Memory B cell (primary cell): ENCODE data around the gene UQCRQ.

ENCODE experiments used
- ATAC-seq: fragments of 150-1000 bp; cut with Tn5 transposase; 2 replicates; pipeline ENCODE4 v1.10.0; 2021; ENCODE audit warnings: low read depth, mild to moderate bottlenecking, moderate library complexity
- DNase-seq, 2 donors: peaks; one replicate each; pipeline ENCODE4 v3.0.0; 2022; ENCODE audit warnings: low spot score in 2 of 2
- H3K27ac Mint-ChIP-seq: one replicate; pipeline ENCODE4 v1.8.0; 2022; ENCODE audit warnings: mild to moderate bottlenecking, moderate library complexity, mixed read lengths
- H3K27me3 Mint-ChIP-seq: one replicate; pipeline ENCODE4 v1.8.0; 2022; ENCODE audit warnings: mixed read lengths
- H3K36me3 Mint-ChIP-seq: one replicate; pipeline ENCODE4 v1.8.0; 2022; ENCODE audit warnings: mild to moderate bottlenecking, mixed read lengths
- H3K4me1 Mint-ChIP-seq: one replicate; pipeline ENCODE4 v1.8.0; 2022; ENCODE audit warnings: mixed read lengths
- H3K4me3 Mint-ChIP-seq: one replicate; pipeline ENCODE4 v1.8.0; 2022; ENCODE audit warnings: mild to moderate bottlenecking, moderate library complexity, mixed read lengths
- H3K9me3 Mint-ChIP-seq: one replicate; pipeline ENCODE4 v1.8.0; 2022; ENCODE audit warnings: mixed read lengths

UQCRQ gene

DNA sequence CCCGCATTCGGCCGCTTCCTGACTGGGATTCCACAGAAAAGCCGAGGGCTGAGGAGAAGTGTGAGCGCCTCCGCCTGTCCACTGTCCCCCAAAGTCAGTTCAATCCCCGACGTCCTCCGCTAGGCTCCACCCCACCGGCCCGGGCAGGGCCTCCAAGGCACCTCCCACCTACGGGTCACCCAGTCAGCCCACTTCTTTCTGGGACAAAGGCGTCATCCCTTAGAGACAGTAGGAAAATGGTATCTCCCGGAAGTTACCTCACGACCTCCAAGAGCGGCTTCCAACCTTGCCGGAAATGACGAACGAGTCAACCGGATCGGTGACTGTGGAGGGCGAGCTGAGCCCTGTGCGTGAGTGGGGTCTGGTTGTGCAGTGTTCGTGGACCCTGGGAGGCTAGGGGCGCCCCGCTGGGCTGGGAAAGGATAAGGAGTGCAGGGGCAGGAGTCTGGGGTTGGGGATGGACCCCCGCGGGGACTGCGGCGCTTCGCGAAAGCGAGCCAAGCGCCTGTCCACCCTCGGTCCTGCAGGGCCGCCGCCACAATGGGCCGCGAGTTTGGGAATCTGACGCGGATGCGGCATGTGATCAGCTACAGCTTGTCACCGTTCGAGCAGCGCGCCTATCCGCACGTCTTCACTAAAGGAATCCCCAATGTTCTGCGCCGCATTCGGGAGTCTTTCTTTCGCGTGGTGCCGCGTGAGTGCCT is at the start of gene UQCRQ, which contains the start of gene GDF9:
Gene UQCRQ, plus strand, starts transcription at position 301 of the 704 bp plus-strand sequence. Its CDS starts 240 bp downstream, at position 541.
Gene GDF9, minus strand, starts transcription at position 128 of the 704 bp plus-strand sequence. CDS start 1,936 bp downstream, outside the sequence.
- Mint-ChIP-seq H3K27ac (peak within 1 kb of the TSS; percentile 95), H3K4me1 (peaks cover 18% of the 10 kb centered on the region), H3K9me3 (no peaks in the 10 kb centered on the region), H3K36me3 (peaks cover 1% of the 10 kb centered on the region), H3K27me3 (no peaks in the 10 kb centered on the region), H3K4me3 (peak within 1 kb of the TSS; percentile 93)
- peak; percentile 77 to 90 for DNase-seq
- peak; percentile 96 for ATAC-seq

DNA sequence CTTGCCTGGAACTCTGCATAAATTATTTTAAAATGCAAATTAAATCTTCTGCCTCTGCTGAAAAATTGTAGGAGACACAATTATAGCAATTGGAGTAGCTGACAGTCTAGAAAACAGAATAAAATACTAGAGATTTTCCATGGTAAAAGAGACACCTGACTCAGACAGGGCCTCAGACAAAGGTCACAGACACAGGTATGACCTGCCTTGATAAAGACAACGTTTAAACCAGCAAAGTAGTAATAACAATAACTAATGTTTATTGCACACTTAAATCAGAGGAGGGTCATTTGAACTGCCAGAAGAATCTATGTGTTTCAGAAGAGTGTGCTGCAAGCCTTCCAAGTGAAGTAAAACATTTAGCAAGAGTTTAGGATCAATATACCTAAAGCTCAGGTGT is 49.4 kb upstream of the UQCRQ start:
- Mint-ChIP-seq H3K9me3 (no peaks in the 10 kb centered on the region), H3K27ac (no peak overlapping the region), H3K27me3 (peaks cover 5% of the 10 kb centered on the region), H3K36me3 (no peaks in the 10 kb centered on the region), H3K4me1 (peaks cover 16% of the 10 kb centered on the region), H3K4me3 (no peak overlapping the region)
- no peak for ATAC-seq
- no peak for DNase-seq

DNA sequence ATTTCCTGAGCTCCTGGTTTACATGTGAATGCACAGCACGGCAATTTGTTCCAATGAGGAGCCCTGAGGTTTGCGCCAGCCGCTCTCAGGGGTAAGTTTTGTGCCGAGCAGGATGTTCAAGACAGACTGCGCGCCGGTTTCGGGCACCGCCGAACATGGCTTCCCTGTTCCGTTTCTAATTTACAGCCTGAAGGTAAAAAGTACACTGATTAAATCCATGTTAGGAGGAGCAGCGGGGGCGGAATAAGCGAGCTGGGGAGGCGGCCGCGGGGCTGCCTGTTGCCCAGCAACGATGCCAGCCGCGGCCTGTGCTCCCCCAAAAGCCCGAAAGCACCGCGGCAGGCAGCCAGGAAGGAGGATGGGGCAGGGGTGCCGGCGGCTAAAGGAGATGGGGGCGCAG is 47.0 kb upstream of the UQCRQ start:
- Mint-ChIP-seq H3K4me3 (peak overlapping the region; percentile 73), H3K27me3 (peaks cover 5% of the 10 kb centered on the region), H3K9me3 (no peaks in the 10 kb centered on the region), H3K27ac (no peak overlapping the region), H3K4me1 (peaks cover 15% of the 10 kb centered on the region), H3K36me3 (no peaks in the 10 kb centered on the region)
- peak; percentile 12 for ATAC-seq
- no peak for DNase-seq

DNA sequence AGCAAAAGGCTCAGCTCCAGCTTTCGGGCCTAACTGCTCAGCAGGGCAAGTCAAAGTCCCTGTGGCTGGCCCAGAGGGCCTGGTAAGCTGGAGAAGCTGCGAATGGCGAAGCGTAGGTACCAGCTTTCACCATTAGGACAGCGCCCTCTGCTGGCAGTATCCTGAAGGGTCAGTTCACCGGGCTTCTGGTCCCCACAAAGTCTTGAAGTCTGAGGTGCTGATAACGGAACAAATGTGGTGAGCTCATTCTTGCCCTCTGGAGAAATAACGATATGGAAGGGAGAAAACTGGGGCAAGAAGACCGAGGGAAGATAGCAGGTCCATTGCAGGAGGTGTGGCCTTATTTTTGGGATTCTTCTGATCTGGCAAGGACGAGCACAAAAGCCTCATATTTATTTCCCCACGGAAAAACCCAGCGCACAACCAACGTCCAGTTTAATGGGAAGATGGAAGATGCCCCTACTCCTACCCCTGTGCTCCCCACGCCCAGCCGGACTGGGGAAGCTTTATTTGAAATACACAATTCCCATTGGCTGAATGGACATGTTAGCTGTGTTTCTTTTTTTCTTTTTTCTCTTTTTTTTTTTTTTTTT is 46.2 kb upstream of the UQCRQ start:
- Mint-ChIP-seq H3K4me1 (peaks cover 15% of the 10 kb centered on the region), H3K27ac (no peak overlapping the region), H3K4me3 (peak overlapping the region; percentile 55), H3K36me3 (no peaks in the 10 kb centered on the region), H3K9me3 (no peaks in the 10 kb centered on the region), H3K27me3 (peaks cover 5% of the 10 kb centered on the region)
- ATAC-seq (peak; percentile 93), DNase-seq (peak; percentile 87 to 92)

DNA sequence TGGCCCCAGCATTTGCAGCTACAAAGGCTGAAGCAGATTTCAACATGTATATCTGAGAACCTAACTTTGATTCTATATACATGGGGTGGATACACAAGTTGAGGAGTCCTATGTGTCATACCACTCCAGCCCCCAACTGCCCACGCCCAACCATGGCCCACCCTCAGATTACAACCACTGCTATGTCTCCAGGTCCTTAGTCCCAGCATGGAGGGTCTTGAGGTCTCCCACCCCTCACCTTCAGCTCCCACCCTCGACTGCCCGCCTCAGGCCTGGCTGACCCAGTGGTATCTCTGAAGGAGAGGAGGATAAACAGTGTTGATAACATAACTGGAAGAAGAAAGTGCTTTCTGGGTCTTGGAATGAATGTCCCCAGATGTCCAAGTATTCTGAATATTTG is 45.1 kb upstream of the UQCRQ start:
- Mint-ChIP-seq H3K27me3 (peaks cover 8% of the 10 kb centered on the region), H3K9me3 (no peaks in the 10 kb centered on the region), H3K4me3 (no peak overlapping the region), H3K36me3 (no peaks in the 10 kb centered on the region), H3K27ac (no peak overlapping the region), H3K4me1 (peaks cover 15% of the 10 kb centered on the region)
- no peak for ATAC-seq
- no peak for DNase-seq

DNA sequence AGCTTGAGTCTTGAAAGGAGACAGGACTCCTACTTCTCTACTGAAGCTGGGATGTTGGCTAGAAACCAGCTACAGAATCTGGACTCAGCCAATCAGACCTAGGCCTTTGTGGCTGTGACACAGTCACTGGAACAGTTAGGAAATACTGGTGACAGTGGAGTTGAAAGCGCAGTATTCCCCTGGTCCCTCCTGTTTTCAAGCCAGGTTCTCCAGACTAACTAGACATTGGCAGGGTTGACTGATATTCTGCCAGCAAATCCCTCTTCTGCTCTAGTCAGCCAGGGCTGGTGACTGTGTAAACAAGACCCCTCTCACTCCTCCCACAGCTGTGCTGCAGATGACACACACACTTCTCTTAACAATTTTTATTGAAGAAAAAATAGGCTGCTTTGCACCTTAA is 44.7 kb upstream of the UQCRQ start:
- no peak overlapping the region for H3K27ac Mint-ChIP-seq
- peaks cover 10% of the 10 kb centered on the region for H3K27me3 Mint-ChIP-seq
- H3K9me3 Mint-ChIP-seq = no peaks in the 10 kb centered on the region
- DNase-seq = no peak
- ATAC-seq = no peak
- peaks cover 15% of the 10 kb centered on the region for H3K4me1 Mint-ChIP-seq
- no peaks in the 10 kb centered on the region for H3K36me3 Mint-ChIP-seq
- no peak overlapping the region for H3K4me3 Mint-ChIP-seq

DNA sequence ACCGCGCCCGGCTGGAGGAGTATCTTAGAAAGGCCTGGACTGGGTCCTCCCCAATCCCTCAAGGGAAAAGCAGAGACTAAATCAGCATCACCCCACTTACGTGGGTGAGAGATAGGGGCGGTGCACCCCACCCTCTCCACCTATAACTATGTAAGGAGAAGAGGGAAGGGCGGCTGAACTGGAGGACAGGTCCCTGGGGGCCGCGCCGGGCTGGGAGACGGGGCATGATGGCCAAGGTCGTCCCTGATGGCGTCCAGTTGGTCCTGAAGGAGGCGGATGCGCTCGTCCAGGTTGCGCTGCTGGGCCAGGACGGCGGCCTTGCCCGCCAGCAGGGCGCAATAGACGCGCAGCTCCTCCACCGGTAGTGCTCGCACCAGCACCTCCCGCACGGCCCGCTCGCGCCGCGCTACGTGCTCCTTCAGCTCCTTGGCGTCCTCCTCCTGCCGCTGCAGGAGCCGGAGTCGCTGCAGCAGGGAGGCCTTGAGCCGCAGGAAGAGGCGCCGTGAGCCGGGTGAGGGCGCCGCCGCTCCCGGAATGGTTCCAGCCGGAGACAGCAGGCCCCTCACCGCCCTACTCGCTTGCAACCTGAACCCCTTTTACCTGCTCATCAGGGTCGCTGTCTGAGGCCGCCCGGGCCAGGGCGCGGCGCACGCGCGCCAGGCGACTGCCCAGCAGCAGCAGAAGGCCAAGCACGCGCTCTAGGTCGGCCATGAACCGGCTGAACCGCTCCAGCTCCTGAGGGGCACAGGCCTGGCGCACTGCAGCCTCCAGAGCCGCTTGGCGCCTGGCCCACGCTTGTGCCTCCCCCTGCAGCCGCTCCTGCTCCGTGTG is 43.6 kb upstream of the UQCRQ start:
- Mint-ChIP-seq H3K36me3 (no peaks in the 10 kb centered on the region), H3K27me3 (peaks cover 17% of the 10 kb centered on the region), H3K27ac (no peak overlapping the region), H3K4me1 (peaks cover 15% of the 10 kb centered on the region), H3K9me3 (no peaks in the 10 kb centered on the region), H3K4me3 (no peak overlapping the region)
- DNase-seq (no peak), ATAC-seq (no peak)

DNA sequence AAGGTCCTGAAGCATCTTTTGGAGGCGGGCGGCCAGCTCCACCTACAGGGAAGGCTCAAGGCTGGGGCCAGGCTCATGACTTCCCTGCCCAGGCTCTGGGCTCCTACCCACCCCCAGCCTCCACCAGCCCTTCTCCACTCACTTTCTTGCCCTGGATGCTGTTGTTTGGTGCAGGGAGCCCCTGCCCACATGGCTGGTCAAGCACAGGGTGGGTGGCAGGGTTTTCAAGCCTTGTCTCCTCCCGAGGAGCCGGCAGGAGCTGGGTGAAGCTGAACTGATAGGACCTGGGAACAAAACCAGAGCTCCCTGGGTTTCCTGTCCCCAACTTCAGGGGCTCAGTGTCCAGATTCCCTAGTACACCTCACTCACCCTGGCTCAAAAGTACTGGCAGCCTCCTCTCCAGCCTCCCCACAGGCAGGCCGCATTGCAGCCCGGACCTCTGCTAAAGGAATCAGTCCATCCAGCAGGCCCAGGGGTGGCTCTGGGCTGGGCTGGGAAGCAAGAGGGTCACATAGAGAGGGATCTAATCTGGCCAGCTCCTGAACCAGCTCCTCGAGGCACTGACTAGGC is 42.9 kb upstream of the UQCRQ start:
- Mint-ChIP-seq H3K4me1 (peaks cover 15% of the 10 kb centered on the region), H3K9me3 (no peaks in the 10 kb centered on the region), H3K4me3 (no peak overlapping the region), H3K27ac (no peak overlapping the region), H3K27me3 (peaks cover 17% of the 10 kb centered on the region), H3K36me3 (no peaks in the 10 kb centered on the region)
- ATAC-seq = no peak
- DNase-seq = no peak

DNA sequence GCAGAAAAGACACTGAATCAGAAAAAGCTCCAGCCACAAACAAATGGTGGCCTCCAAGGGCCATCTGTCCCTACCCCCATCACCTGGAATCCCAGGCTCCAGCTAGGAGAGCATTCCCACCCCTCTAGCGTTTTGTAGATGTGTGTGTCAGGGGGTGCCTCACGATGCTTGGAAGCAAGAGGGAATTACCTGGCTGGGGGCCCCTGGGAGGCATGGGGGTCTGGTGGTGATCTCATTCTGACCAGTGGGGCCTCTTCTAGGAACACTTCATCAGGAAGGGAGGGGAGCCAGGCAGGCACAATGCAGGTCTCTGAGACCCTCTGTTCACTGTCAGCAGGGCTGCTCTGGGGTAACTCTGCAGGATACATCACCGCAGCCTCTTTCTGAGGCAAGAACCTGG is 42.0 kb upstream of the UQCRQ start:
- H3K9me3 Mint-ChIP-seq = no peaks in the 10 kb centered on the region
- peak overlapping the region; percentile 41 for H3K4me3 Mint-ChIP-seq
- H3K27me3 Mint-ChIP-seq = peaks cover 17% of the 10 kb centered on the region

DNA sequence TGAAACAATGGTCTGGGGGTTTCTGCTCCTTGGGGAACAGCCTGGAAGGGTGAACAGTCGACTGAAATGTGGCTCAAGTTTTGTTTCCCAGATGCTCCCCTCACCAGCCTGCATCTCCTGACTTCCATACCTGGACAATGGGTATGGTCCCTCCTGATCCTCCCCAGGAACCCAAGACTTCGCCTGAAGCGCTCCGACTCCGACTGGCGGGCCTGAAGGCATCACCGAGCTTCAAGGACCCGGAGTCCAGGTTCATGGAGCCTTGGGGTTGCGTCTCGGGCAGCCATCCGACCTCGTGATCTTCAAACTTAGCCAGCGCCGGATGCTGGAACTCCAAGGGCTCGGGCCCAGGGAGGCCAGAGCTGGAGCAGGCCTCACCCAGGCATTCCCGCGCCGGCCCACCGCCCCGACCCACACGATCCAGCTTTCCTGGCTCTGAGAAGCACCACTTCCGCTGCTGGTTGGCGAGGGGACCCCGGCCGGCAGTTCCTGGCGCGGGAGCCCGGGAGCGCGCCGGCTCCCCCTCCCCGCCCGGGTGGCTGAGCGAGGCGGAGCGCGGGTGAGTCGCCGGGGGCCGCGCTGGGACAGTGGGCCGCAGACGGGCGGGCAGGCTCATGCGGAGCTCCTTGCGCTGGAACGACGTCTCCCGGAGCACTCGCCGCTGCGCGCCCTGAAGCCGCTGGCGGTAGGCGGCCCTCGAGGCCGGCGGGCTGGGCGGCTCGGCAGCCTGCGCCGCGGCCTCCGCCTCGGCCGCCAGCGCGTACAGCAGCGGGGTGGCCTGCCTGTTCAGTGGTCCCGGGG is 41.2 kb upstream of the UQCRQ start:
- Mint-ChIP-seq H3K27ac (no peak overlapping the region), H3K27me3 (peaks cover 15% of the 10 kb centered on the region), H3K4me3 (peak overlapping the region; percentile 41), H3K36me3 (no peaks in the 10 kb centered on the region), H3K9me3 (no peaks in the 10 kb centered on the region), H3K4me1 (peaks cover 14% of the 10 kb centered on the region)
- DNase-seq = no peak
- ATAC-seq = no peak

More for the DNA sequence above, 42.0 kb upstream of the UQCRQ start:
- no peak for DNase-seq
- Mint-ChIP-seq H3K36me3 (no peaks in the 10 kb centered on the region), H3K27ac (no peak overlapping the region), H3K4me1 (peaks cover 15% of the 10 kb centered on the region)
- no peak for ATAC-seq

DNA sequence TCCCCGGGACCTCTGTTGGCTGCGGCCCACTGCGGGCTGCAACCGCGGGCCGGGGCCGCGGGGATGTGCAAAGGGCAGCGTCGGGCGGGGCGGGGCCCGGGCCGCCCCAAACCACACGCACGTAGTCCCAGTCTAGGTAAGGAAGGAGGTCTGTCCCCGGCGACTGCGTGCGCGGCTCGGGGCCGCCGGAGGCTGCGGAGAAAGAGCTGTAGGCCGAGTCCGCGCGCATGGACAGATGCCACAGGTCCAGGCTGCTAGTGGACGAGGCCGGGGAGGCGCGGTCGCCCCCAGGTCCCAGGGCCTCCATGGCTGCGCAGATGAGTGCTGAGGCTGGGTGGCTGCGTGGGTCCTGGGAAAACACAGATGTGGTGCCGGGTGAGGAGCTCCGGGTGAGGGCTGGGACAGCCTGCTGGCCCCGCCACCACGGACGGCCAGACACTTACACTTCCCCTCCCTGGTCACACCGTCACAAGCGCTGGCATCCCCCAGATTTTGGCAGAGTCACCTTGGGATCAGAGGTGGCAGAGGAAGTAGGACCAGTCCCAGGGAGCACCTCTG is 40.5 kb upstream of the UQCRQ start:
- Mint-ChIP-seq H3K27me3 (peaks cover 15% of the 10 kb centered on the region), H3K4me1 (peaks cover 13% of the 10 kb centered on the region), H3K4me3 (no peak overlapping the region), H3K36me3 (no peaks in the 10 kb centered on the region), H3K27ac (no peak overlapping the region), H3K9me3 (no peaks in the 10 kb centered on the region)
- DNase-seq (no peak), ATAC-seq (no peak)

DNA sequence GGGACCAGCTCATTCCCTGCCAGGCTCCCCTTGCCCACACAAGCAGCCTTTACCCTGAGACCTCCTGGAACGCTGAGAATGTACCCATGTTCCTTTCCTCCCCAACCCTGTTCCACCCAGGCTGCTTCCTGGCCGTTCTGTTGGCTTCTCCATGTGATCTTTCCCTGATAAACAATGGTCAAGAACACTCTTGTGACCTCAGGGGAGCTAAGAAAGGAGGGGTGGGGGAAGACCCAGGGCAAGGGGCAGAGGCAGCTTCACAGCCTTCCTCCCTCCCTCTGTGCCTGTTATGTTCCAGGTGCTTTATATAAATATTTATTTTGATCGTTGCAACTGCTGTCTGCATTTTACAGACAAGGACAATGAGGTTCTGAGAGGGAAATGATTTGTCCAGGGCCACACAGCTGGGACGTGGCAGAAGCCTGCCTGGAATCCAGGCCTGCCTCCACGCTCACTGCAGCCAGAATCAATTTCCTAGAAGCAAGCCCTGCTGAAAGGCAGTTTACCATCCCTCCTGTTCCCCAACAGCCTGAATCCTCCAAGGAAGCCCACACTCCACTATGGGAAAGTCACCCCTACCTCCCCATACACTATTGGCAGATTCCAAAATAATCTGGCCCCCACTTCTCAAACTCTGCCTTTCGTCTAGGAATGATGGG is 39.9 kb upstream of the UQCRQ start:
- ATAC-seq (no peak), DNase-seq (no peak)
- no peak overlapping the region for H3K27ac Mint-ChIP-seq
- peak overlapping the region; percentile 21 for H3K4me3 Mint-ChIP-seq
- no peaks in the 10 kb centered on the region for H3K9me3 Mint-ChIP-seq
- H3K36me3 Mint-ChIP-seq = no peaks in the 10 kb centered on the region
- H3K4me1 Mint-ChIP-seq = peaks cover 15% of the 10 kb centered on the region
- H3K27me3 Mint-ChIP-seq = peaks cover 15% of the 10 kb centered on the region
